Hepatocyte (in vitro differentiated cells): ENCODE measurements around the gene PIK3AP1. TPM values are rescaled to one million over a fixed set of nuclear protein-coding genes. Genes with fewer than 3 reads are reported as not detected.

Experiments
- DNase-seq: peaks from one replicate; pipeline ENCODE4 v3.0.0-alpha.2; 2016; ENCODE audit warnings: low spot score
- H2AFZ ChIP-seq: fragments of 200-600 bp; sonication (generic); 2 replicates; pipeline ENCODE4 v1.6.0; 2016; ENCODE audit warnings: antibody characterized with exemption, mild to moderate bottlenecking
- H3K27ac ChIP-seq: fragments of 200-600 bp; sonication (generic); 2 replicates; pipeline ENCODE4 v1.5.1; 2016; ENCODE audit warnings: mild to moderate bottlenecking
- H3K27me3 ChIP-seq: fragments of 200-600 bp; sonication (generic); 2 replicates; pipeline ENCODE4 v1.6.1; 2016
- H3K36me3 ChIP-seq: fragments of 200-600 bp; sonication (generic); replicated peaks from 2 replicates; pipeline ENCODE4 v1.5.1; 2016; ENCODE audit warnings: low read depth; ENCODE audit not compliant: insufficient read depth
- H3K4me1 ChIP-seq: fragments of 200-600 bp; sonication (generic); 2 replicates; pipeline ENCODE4 v1.5.1; 2016; ENCODE audit warnings: mild to moderate bottlenecking, moderate library complexity; ENCODE audit not compliant: insufficient read depth
- H3K4me2 ChIP-seq: fragments of 200-600 bp; sonication (generic); 2 replicates; pipeline ENCODE4 v1.6.0; 2016
- H3K4me3 ChIP-seq: fragments of 200-600 bp; sonication (generic); 2 replicates; pipeline ENCODE4 v1.5.1; 2016; ENCODE audit warnings: mild to moderate bottlenecking
- H3K79me2 ChIP-seq: fragments of 200-600 bp; sonication (generic); 2 replicates; pipeline ENCODE4 v1.6.0; 2017; ENCODE audit warnings: mild to moderate bottlenecking
- H3K9me2 ChIP-seq: fragments of 200-600 bp; sonication (generic); replicated peaks from 2 replicates; pipeline ENCODE4 v1.6.0; 2017; ENCODE audit warnings: mild to moderate bottlenecking; ENCODE audit not compliant: insufficient read depth
- H3K9me3 ChIP-seq: fragments of 200-600 bp; sonication (generic); 2 replicates; pipeline ENCODE4 v1.5.1; 2016; ENCODE audit warnings: low read depth, mild to moderate bottlenecking
- H4K20me1 ChIP-seq: fragments of 200-600 bp; sonication (generic); 2 replicates; pipeline ENCODE4 v1.6.0; 2016; ENCODE audit warnings: mild to moderate bottlenecking; ENCODE audit not compliant: insufficient read depth, poor library complexity, severe bottlenecking
- EZH2 ChIP-seq: fragments of 200-600 bp; sonication (generic); IDR thresholded peaks from 2 replicates; pipeline ENCODE4 v1.6.1; 2016; ENCODE audit warnings: antibody characterized with exemption, mild to moderate bottlenecking, borderline replicate concordance
- EZH2phosphoT487 ChIP-seq: fragments of 200-600 bp; sonication (generic); IDR thresholded peaks from one replicate; pipeline ENCODE4 v1.6.1; 2018; ENCODE audit warnings: antibody characterized with exemption, mild to moderate bottlenecking, low read depth, moderate library complexity; ENCODE audit not compliant: unreplicated experiment, severe bottlenecking
- WGBS: methylation state at CpG from one replicate; pipeline ENCODE4 v1.1.6; 2016; ENCODE audit warnings: low lambda C conversion rate; ENCODE audit errors: missing lambda C conversion rate; 5-methylcytosine and 5-hydroxymethylcytosine counted together
- polyA plus RNA-seq: library from polyadenylated mRNA; unstranded; fragments of >200 nt; fragmentation: Nextera tagmentation; extraction: Ambion mirVana; gene quantifications from 2 replicates; pipeline ENCODE4 v1.2.1, GENCODE V29; 2016
- total RNA-seq: library from RNA; depleted of rRNA; stranded (reverse); fragments of >200 nt; gene quantifications from 2 replicates; pipeline ENCODE4 v1.2.3, GENCODE V29; 2014
- TF ChIP-seq, protein P1 (sequence below): fragments of 200-600 bp; sonication (generic); IDR thresholded peaks from 2 replicates; pipeline ENCODE4 v1.5.1; 2016; ENCODE audit warnings: antibody characterized with exemption, mild to moderate bottlenecking; ENCODE audit not compliant: poor library complexity

The PIK3AP1 gene
- total and polyA plus RNA-seq, 2 experiments from 2014 or later: 2.5 to 8.4 TPM

DNA sequence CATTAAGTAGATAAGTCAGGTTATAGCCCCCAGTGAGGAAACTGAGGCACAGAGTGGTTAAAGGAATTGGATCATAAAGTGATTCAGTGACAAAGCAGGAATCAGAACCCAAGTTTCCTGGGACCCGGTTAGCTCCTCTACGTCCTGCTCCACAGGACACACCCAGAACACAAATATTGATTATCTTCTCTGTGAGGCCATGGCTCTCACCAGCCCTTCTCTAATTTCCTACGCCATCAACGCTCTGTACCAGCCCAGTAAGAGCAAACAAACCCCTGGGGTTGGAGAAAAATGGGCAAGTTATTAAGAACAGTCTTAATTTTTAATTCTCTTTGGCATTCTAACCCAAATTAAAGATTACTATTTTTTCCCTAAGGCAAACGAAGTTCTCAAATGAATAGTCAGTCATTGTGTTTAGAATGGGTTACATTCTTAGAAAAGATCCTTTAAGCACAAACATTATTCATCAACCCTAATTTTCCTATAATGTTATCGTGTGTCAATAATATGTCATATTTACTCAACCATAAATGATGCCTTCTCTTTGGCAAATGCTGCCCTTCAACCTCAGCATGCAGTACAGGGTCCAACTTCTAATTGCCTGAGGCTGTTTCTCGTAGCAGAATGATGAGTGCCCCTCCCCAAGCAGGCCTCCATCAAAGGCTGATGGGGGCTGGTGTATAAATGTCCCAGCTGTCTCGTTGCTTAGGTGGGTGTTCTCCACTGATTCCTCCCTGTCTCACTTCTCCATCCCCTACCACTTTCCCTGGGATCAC lies 108.1 kb downstream of the PIK3AP1 start:
- Histone ChIP-seq H4K20me1 (no peaks in the 10 kb centered on the region), H3K36me3 (no peaks in the 10 kb centered on the region), H3K4me3 (no peak overlapping the region), H3K27me3 (no peaks in the 10 kb centered on the region), H3K4me1 (peaks cover 39% of the 10 kb centered on the region), H3K79me2 (no peaks in the 10 kb centered on the region), H3K4me2 (peak overlapping the region; percentile 61), H3K9me2 (no peaks in the 10 kb centered on the region), H3K9me3 (no peaks in the 10 kb centered on the region), H3K27ac (peak overlapping the region; percentile 85), H2AFZ (no peak overlapping the region)
- DNase-seq: peak; percentile 49
- 49% methylated on average over 8 of the region's 8 CpGs for WGBS
- TF ChIP-seq EZH2phosphoT487: no peak
- no peak for TF ChIP-seq EZH2
- TF ChIP-seq, protein P1, sequence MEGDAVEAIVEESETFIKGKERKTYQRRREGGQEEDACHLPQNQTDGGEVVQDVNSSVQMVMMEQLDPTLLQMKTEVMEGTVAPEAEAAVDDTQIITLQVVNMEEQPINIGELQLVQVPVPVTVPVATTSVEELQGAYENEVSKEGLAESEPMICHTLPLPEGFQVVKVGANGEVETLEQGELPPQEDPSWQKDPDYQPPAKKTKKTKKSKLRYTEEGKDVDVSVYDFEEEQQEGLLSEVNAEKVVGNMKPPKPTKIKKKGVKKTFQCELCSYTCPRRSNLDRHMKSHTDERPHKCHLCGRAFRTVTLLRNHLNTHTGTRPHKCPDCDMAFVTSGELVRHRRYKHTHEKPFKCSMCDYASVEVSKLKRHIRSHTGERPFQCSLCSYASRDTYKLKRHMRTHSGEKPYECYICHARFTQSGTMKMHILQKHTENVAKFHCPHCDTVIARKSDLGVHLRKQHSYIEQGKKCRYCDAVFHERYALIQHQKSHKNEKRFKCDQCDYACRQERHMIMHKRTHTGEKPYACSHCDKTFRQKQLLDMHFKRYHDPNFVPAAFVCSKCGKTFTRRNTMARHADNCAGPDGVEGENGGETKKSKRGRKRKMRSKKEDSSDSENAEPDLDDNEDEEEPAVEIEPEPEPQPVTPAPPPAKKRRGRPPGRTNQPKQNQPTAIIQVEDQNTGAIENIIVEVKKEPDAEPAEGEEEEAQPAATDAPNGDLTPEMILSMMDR: no peak

DNA sequence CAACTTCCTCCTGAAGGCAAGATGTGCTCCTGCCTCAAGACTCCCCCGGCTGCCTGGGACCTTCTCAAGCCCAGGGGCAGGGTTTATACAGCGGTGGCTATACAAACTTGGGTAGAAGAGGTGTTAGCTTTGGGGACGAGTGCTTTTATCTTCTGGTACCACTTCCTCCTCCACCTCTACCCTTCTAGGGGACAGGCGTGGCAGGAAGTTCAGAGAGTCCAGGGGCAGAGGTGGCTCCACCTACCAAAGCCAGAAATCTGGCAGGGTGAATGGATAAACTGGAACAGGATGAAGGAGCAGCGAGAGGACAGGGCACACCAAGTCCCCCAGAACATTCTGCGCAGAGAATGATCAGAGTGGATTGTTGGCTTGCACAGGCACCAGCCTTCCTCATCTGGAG lies 109.5 kb downstream of the PIK3AP1 start:
- H3K27me3 ChIP-seq: no peaks in the 10 kb centered on the region
- no peak for DNase-seq
- no peak overlapping the region for H3K4me2 ChIP-seq
- no peak overlapping the region for H3K4me3 ChIP-seq
- H3K9me3 ChIP-seq: no peaks in the 10 kb centered on the region
- WGBS: 78% methylated on average over 6 of the region's 6 CpGs
- H3K27ac ChIP-seq: peak overlapping the region; percentile 85
- H4K20me1 ChIP-seq: no peaks in the 10 kb centered on the region
- peaks cover 39% of the 10 kb centered on the region for H3K4me1 ChIP-seq
- no peaks in the 10 kb centered on the region for H3K79me2 ChIP-seq
- H3K9me2 ChIP-seq: no peaks in the 10 kb centered on the region
- TF ChIP-seq, protein P1: no peak
- TF ChIP-seq EZH2 (no peak), EZH2phosphoT487 (no peak)
- no peaks in the 10 kb centered on the region for H3K36me3 ChIP-seq
- H2AFZ ChIP-seq: no peak overlapping the region

DNA sequence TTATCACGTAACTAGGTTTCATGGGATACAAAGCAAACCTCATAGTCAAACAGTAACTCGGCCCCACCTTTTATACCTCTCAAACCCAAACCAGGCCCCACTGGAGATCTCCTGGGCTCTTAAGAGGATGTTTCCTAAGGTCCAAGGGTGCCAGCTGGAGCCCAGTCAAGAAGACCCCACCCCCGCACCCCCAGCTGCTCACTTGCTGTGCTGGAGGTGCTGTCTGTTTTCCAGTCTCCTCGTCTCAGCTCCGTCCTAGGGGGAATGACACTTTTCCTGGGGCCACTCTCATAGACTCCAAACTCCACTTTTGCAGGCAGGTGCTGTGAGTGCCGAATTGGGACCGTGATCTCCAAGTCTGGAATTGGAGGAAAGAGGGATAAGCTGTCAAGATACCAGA lies 110.8 kb downstream of the PIK3AP1 start:
- TF ChIP-seq, protein P1: no peak
- TF ChIP-seq EZH2phosphoT487 (no peak), EZH2 (no peak)
- 87% methylated on average over 7 of the region's 7 CpGs for WGBS
- H3K27ac ChIP-seq: peak overlapping the region; percentile 85

More for the DNA sequence above, 110.8 kb downstream of the PIK3AP1 start:
- Histone ChIP-seq H3K4me3 (no peak overlapping the region), H4K20me1 (no peaks in the 10 kb centered on the region), H3K79me2 (no peaks in the 10 kb centered on the region), H2AFZ (no peak overlapping the region), H3K4me1 (peaks cover 39% of the 10 kb centered on the region), H3K36me3 (no peaks in the 10 kb centered on the region), H3K9me3 (no peaks in the 10 kb centered on the region), H3K27me3 (no peaks in the 10 kb centered on the region), H3K4me2 (no peak overlapping the region), H3K9me2 (no peaks in the 10 kb centered on the region)
- no peak for DNase-seq
